Thyroid gland (tissue), 4 donors: ENCODE data around the gene CCDC92. TPM values are rescaled to one million over a fixed set of nuclear protein-coding genes. Genes with fewer than 3 reads are reported as not detected.
A peak's percentile ranks its signal among the peaks of the same experiment; 100 is the strongest.

Source experiments
- DNase-seq, 2 donors: peaks; one replicate each; pipeline ENCODE4 v3.0.0-alpha.2; 2019
- H3K27ac ChIP-seq, 3 donors: fragments of 200-600 bp; sonication (generic); 1 replicate in 2 of 3; 2 replicates in 1 of 3; pipeline ENCODE4 v1.5.1; 2016 to 2019; ENCODE audit warnings: mild to moderate bottlenecking in 1 of 3, moderate library complexity in 1 of 3
- H3K27me3 ChIP-seq: fragments of 200-600 bp; sonication (generic); one replicate; pipeline ENCODE4 v1.5.1; 2019
- H3K36me3 ChIP-seq, 2 donors: fragments of 200-600 bp; sonication (generic); one replicate each; pipeline ENCODE4 v1.5.1; 2016 to 2019
- H3K4me1 ChIP-seq, 2 donors: fragments of 200-600 bp; sonication (generic); one replicate each; pipeline ENCODE4 v1.5.1; 2017 to 2019
- H3K4me3 ChIP-seq, 3 donors: fragments of 200-600 bp; sonication (generic); replicated peaks in 1 of 3; 1 replicate in 2 of 3; 2 replicates in 1 of 3; pipeline ENCODE4 v1.5.1; 2016; ENCODE audit warnings: mild to moderate bottlenecking in 1 of 3
- H3K9me3 ChIP-seq: fragments of 200-600 bp; sonication (generic); one replicate; pipeline ENCODE4 v1.5.1; 2017
- CTCF ChIP-seq, 6 experiments: fragments of 200-600 bp in 3 of 6; fragments of 450-650 bp in 3 of 6; sonication (generic) in 3 of 6; IDR thresholded peaks; one replicate each; pipeline ENCODE4 v1.5.1; 2016 to 2019; ENCODE audit warnings: antibody characterized with exemption in 6 of 6, mild to moderate bottlenecking in 2 of 6, inconsistent platforms in 1 of 6, moderate library complexity in 1 of 6
- POLR2A ChIP-seq, 2 donors: fragments of 450-650 bp; IDR thresholded peaks; one replicate each; pipeline ENCODE4 v1.6.1; 2017; ENCODE audit warnings: antibody characterized with exemption in 2 of 2, mild to moderate bottlenecking in 2 of 2, moderate library complexity in 1 of 2
- WGBS, 2 donors: methylation state at CpG; one replicate each; pipeline ENCODE4 v1.1.5; 2017; 5-methylcytosine and 5-hydroxymethylcytosine counted together
- intact Hi-C: fragments of 100-400 bp; cut with DNase I; formaldehyde crosslinking; loops from one replicate; pipeline ENCODE4 v1.15.1; 2023
- total RNA-seq, 4 donors: library from RNA; depleted of rRNA; stranded (reverse); fragments of >200 nt; gene quantifications; one replicate each; pipeline ENCODE4 v1.2.3, GENCODE V29; 2016

The CCDC92 gene
- total RNA-seq, 4 donors from 2014 or later: 26.6 to 47.0 (median 39.1) TPM

- peak; percentile 68 to 88 (median 76) for TF ChIP-seq CTCF (IDR thresholded peaks at IDR 0.05)
- TF ChIP-seq POLR2A (IDR thresholded peaks at IDR 0.05): no peak
- DNase-seq: peak; percentile 56 to 67
- Histone ChIP-seq H3K27me3 (no peaks in the 10 kb centered on the region), H3K4me3 (no peak overlapping the region), H3K9me3 (no peaks in the 10 kb centered on the region), H3K27ac (no peak overlapping the region), H3K36me3 (no peaks in the 10 kb centered on the region), H3K4me1 (no peaks in the 10 kb centered on the region)
- intact Hi-C loops: loop anchor here (5.0 to 10.0 kb wide), 2 partner anchors 77 to 99 kb away; no protein-coding TSS in a partner anchor
- 30 to 36% methylated on average over 9 of the region's 9 CpGs for WGBS, 2 donors
These were observed 67.2 kb downstream of the CCDC92 start for GRCh38 chr12:123905319-123905925.

GRCh38 chr12:123903301-123904065 lies 69.1 kb downstream of the CCDC92 start:
- WGBS, 2 donors: 82 to 83% methylated on average over 20 to 22 of the region's 22 CpGs
- Histone ChIP-seq H3K36me3 (no peaks in the 10 kb centered on the region), H3K9me3 (no peaks in the 10 kb centered on the region), H3K27me3 (no peaks in the 10 kb centered on the region), H3K4me3 (no peak overlapping the region), H3K27ac (no peak overlapping the region), H3K4me1 (no peaks in the 10 kb centered on the region)
- intact Hi-C loops: loop anchor here (10.0 kb wide), 1 partner anchor 101 kb away; no protein-coding TSS in a partner anchor
- no peak for DNase-seq
- no peak for TF ChIP-seq POLR2A (IDR thresholded peaks at IDR 0.05)
- no peak for TF ChIP-seq CTCF (IDR thresholded peaks at IDR 0.05)

GRCh38 chr12:123902821-123903220 lies 69.8 kb downstream of the CCDC92 start:
- Histone ChIP-seq H3K4me1 (no peaks in the 10 kb centered on the region), H3K36me3 (no peaks in the 10 kb centered on the region), H3K4me3 (no peak overlapping the region), H3K27me3 (no peaks in the 10 kb centered on the region), H3K27ac (no peak overlapping the region), H3K9me3 (no peaks in the 10 kb centered on the region)
- intact Hi-C loops: loop anchor here (10.0 kb wide), 1 partner anchor 102 kb away; no protein-coding TSS in a partner anchor
- WGBS, 2 donors: 91 to 96% methylated on average over 9 to 13 of the region's 13 CpGs
- no peak for DNase-seq
- TF ChIP-seq POLR2A (IDR thresholded peaks at IDR 0.05) (no peak), CTCF (IDR thresholded peaks at IDR 0.05) (no peak)

GRCh38 chr12:123900871-123901376 lies 71.7 kb downstream of the CCDC92 start:
- no peak for DNase-seq
- Histone ChIP-seq H3K27me3 (no peaks in the 10 kb centered on the region), H3K36me3 (no peaks in the 10 kb centered on the region), H3K4me1 (no peaks in the 10 kb centered on the region), H3K9me3 (no peaks in the 10 kb centered on the region), H3K4me3 (no peak overlapping the region), H3K27ac (no peak overlapping the region)
- TF ChIP-seq CTCF (IDR thresholded peaks at IDR 0.05) (no peak), POLR2A (IDR thresholded peaks at IDR 0.05) (no peak)
- intact Hi-C loops: loop anchor here (10.0 kb wide), 1 partner anchor 104 kb away; no protein-coding TSS in a partner anchor
- WGBS, 2 donors: 40 to 41% methylated on average over 8 to 9 of the region's 9 CpGs

GRCh38 chr12:123899368-123899767 lies 73.3 kb downstream of the CCDC92 start:
- H3K27me3 ChIP-seq: no peaks in the 10 kb centered on the region
- H3K4me1 ChIP-seq: no peaks in the 10 kb centered on the region
- WGBS, 2 donors: 89 to 90% methylated on average over 9 of the region's 9 CpGs
- no peak overlapping the region for H3K4me3 ChIP-seq
- H3K27ac ChIP-seq: no peak overlapping the region
- H3K36me3 ChIP-seq: no peaks in the 10 kb centered on the region
- no peak for TF ChIP-seq POLR2A (IDR thresholded peaks at IDR 0.05)
- TF ChIP-seq CTCF (IDR thresholded peaks at IDR 0.05): no peak
- DNase-seq: no peak
- no peaks in the 10 kb centered on the region for H3K9me3 ChIP-seq
- intact Hi-C loops: no loop called here
